Stimulated activated naive CD8-positive, alpha-beta T cell treated with anti-CD3 and anti-CD28 coated beads, Interleukin-15, Interleukin-2, amounts not matched to agents 100 ng/mL and 50 ng/mL, for 24 hours (primary cell): ENCODE data around the gene TAOK1.
A peak's percentile ranks its signal among the peaks of the same experiment; 100 is the strongest.

Experiments
- H3K27ac Mint-ChIP-seq: one replicate; pipeline ENCODE4 v1.8.0; 2021; ENCODE audit warnings: mild to moderate bottlenecking, mixed read lengths
- H3K27me3 Mint-ChIP-seq: one replicate; pipeline ENCODE4 v1.8.0; 2021; ENCODE audit warnings: mixed read lengths
- H3K36me3 Mint-ChIP-seq: one replicate; pipeline ENCODE4 v1.8.0; 2021; ENCODE audit warnings: low read depth, mixed read lengths
- H3K4me1 Mint-ChIP-seq: one replicate; pipeline ENCODE4 v1.8.0; 2021; ENCODE audit warnings: low read depth, mixed read lengths
- H3K4me3 Mint-ChIP-seq: one replicate; pipeline ENCODE4 v1.8.0; 2021; ENCODE audit warnings: mild to moderate bottlenecking, mixed read lengths
- H3K9me3 Mint-ChIP-seq: one replicate; pipeline ENCODE4 v1.8.0; 2021; ENCODE audit warnings: mixed read lengths

TAOK1 gene

GRCh38 chr17:29592850-29593551 lies 202.8 kb downstream of the TAOK1 start, which contains the start of gene ANKRD13B:
Gene ANKRD13B (plus strand): TSS chr17:29593132. CDS start chr17:29593622, 490 bp downstream.
- H3K9me3 Mint-ChIP-seq: no peaks in the 10 kb centered on the region
- H3K4me3 Mint-ChIP-seq: peak within 1 kb of the TSS; percentile 79
- no peaks in the 10 kb centered on the region for H3K36me3 Mint-ChIP-seq
- peak within 1 kb of the TSS; percentile 68 for H3K27ac Mint-ChIP-seq
- H3K27me3 Mint-ChIP-seq: no peaks in the 10 kb centered on the region
- H3K4me1 Mint-ChIP-seq: peaks cover 50% of the 10 kb centered on the region

DNA sequence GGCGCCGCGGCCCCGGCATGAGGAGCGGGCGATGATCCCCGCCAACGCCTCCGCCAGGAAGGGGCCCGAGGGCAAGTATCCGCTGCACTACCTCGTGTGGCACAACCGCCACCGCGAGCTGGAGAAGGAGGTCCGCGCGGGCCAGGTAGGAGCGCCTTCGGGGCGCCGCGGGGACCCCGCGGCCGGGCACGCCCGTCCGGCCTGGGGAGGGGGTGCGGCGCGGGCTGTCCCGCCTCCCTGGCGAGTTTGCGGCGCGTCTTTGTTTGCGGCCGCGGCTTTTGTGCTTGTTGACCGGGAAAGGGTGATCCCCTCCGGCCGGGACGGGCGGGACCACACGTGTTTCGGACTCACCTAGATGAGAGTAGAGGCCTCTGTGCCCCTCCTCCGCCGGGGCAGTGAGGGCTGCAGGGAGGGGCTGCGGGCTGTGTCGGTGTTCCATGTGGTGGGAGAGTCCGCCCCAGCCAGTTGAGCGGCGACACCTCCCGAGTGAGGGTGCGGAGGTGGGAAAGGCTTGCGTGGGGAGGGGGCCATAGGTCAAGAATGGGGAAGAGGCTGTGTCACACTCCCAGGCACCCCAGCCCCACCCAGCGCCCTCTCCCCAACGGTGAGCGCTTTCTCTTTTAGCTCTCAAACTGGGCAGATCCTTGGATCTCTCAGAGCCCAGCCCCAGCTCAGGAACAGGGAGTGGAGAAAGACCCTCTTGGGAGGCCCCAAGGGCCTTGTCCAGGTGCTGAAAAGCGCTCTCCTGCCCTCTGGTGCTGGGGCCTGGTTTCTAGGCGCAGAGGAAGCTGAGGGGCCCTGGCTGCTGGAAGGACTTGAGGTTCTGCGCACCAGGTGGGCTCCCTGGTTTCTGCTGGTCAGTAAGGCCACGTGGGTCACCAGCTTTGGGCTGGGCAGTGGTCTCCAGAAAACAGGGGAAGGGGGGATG lies 203.7 kb downstream of the TAOK1 start:
- no peaks in the 10 kb centered on the region for H3K27me3 Mint-ChIP-seq
- peak overlapping the region; percentile 79 for H3K4me3 Mint-ChIP-seq
- no peaks in the 10 kb centered on the region for H3K9me3 Mint-ChIP-seq
- H3K4me1 Mint-ChIP-seq: peaks cover 46% of the 10 kb centered on the region
- no peaks in the 10 kb centered on the region for H3K36me3 Mint-ChIP-seq
- no peak overlapping the region for H3K27ac Mint-ChIP-seq

- peaks cover 46% of the 10 kb centered on the region for H3K4me1 Mint-ChIP-seq
- peak overlapping the region; percentile 79 for H3K4me3 Mint-ChIP-seq
- no peaks in the 10 kb centered on the region for H3K36me3 Mint-ChIP-seq
- no peak overlapping the region for H3K27ac Mint-ChIP-seq
- H3K27me3 Mint-ChIP-seq: no peaks in the 10 kb centered on the region
- H3K9me3 Mint-ChIP-seq: no peaks in the 10 kb centered on the region
Observed at GRCh38 chr17:29594519-29595090, 204.4 kb downstream of the TAOK1 start.

DNA sequence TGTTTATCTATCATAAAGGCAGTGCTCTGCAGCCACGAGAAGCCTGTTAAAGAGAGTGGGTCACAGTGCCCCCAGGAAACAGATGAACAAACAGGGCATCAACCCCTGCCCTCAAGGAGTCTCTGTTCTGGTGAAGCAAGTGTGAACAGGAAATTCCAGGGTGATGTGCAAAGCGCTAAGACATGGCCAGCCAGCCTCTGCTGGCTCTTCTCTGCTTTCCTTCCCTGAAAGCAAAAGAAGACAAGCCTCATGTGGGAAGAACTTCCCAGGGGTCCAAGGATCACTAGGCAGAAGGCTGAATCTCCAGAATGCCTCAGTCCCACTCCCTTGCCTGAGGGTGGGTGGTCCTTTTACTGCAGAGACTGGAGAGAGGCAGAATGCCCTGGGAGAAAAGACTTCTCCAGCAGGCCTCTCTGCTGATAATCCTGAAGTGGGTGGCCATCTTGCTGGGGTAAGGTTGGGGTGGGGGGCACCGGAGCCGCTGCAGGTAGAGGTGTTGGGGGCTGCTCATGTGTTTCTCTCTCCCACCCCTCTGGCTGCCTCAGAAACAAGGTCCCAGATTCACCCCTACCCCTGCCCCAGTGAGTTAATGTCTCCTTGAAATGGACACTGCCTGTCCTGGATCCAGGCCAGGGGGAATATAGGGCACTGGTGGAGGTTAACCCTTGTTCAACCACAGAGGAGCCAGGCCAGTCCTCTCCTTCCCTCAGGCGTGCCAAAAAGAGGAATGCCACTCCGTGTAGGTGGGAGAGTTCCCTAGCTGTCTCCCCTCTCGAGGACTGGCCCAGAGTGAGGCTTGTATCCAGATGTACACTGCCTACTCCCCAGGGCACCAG lies 205.2 kb downstream of the TAOK1 start:
- no peak overlapping the region for H3K27ac Mint-ChIP-seq
- peaks cover 40% of the 10 kb centered on the region for H3K4me1 Mint-ChIP-seq
- no peaks in the 10 kb centered on the region for H3K27me3 Mint-ChIP-seq
- peak overlapping the region; percentile 79 for H3K4me3 Mint-ChIP-seq
- no peaks in the 10 kb centered on the region for H3K9me3 Mint-ChIP-seq
- H3K36me3 Mint-ChIP-seq: no peaks in the 10 kb centered on the region

GRCh38 chr17:29595943-29596774 lies 206.0 kb downstream of the TAOK1 start:
- H3K4me1 Mint-ChIP-seq: peaks cover 37% of the 10 kb centered on the region
- H3K27ac Mint-ChIP-seq: no peak overlapping the region
- H3K27me3 Mint-ChIP-seq: no peaks in the 10 kb centered on the region
- H3K9me3 Mint-ChIP-seq: no peaks in the 10 kb centered on the region
- no peak overlapping the region for H3K4me3 Mint-ChIP-seq
- no peaks in the 10 kb centered on the region for H3K36me3 Mint-ChIP-seq

DNA sequence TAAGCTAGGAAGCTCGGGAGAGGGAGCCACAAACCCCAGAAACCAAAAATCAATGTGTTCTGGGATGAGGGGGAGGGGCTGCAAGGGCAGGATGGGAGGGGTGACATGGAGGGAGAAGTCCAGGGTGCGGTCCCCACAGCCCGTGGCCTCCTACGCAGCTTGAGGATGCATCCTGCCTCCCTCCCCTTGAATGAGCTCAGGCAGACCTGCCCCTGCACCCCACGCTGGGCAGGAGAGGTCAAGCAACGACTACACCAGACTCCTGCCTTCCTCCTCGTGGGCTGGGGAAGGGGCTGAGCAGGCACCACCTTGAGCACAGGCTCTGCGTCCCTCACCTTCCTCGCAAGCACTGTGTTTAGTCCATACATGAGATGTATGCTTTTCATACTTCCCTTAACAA lies 206.6 kb downstream of the TAOK1 start:
- H3K36me3 Mint-ChIP-seq: no peaks in the 10 kb centered on the region
- H3K27me3 Mint-ChIP-seq: no peaks in the 10 kb centered on the region
- H3K9me3 Mint-ChIP-seq: no peaks in the 10 kb centered on the region
- no peak overlapping the region for H3K27ac Mint-ChIP-seq
- no peak overlapping the region for H3K4me3 Mint-ChIP-seq
- peaks cover 31% of the 10 kb centered on the region for H3K4me1 Mint-ChIP-seq

DNA sequence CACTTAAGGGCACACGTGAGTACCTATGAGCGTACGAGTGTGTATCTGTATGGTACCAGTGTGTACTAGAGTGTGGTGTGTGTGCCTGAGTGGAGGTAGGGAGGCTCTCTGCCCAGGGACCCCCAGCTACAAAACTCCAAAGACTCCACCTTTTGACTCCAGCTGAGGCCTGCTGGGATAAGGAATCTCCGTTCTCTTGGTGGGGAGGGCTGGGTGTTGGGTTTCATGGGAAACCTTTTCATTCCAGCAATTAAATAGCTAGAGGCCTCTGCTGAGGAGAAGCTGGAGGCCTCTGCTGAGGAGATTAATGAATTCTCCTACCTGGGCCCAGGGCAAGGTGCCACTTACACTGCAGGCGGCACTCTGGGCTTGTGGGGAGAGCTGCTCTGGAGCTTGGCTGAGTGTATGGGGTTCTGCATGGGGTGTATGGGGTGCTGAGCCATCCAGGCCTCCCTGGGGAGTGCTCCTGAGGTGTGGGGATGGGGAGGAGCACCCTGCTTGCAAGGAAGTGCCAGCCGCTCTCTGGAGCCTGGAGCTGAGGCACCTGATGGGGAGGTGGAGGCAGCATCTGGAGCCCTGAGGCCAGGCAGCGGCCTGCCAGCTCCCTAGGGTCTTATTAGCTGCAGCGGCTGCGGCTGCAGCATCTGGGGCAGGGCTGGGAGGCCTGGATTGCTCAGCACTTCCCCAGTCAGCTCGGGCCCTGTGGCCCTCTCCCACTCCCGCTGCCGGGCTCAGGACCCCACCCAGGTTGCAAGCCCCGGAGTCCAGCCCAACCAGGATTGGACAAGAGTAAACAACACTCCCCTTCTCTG lies 207.4 kb downstream of the TAOK1 start:
- H3K27ac Mint-ChIP-seq: no peak overlapping the region
- H3K36me3 Mint-ChIP-seq: no peaks in the 10 kb centered on the region
- no peaks in the 10 kb centered on the region for H3K27me3 Mint-ChIP-seq
- H3K4me3 Mint-ChIP-seq: no peak overlapping the region
- no peaks in the 10 kb centered on the region for H3K9me3 Mint-ChIP-seq
- peaks cover 23% of the 10 kb centered on the region for H3K4me1 Mint-ChIP-seq
